Smooth muscle cell (in vitro differentiated cells): Measurements from ENCODE around the gene MSI2. TPM values are rescaled to one million over a fixed set of nuclear protein-coding genes. Genes with fewer than 3 reads are reported as not detected.

ENCODE experiments used
- DNase-seq: peaks from one replicate; lab custom pipeline; 2025; ENCODE audit not compliant: unreplicated experiment; lab: John Stamatoyannopoulos, UW
- H2AFZ ChIP-seq: fragments of 200-600 bp; sonication (generic); 2 replicates; pipeline ENCODE4 v1.6.0; 2016; ENCODE audit warnings: antibody characterized with exemption, low read depth, mild to moderate bottlenecking
- H3F3A ChIP-seq: fragments of 200-600 bp; sonication (generic); 2 replicates; pipeline ENCODE4 v1.6.0; 2017; ENCODE audit warnings: antibody characterized with exemption, low read depth
- H3K27ac ChIP-seq: fragments of 200-600 bp; sonication (generic); 2 replicates; pipeline ENCODE4 v1.5.1; 2016; ENCODE audit warnings: low read depth, mild to moderate bottlenecking
- H3K27me3 ChIP-seq: fragments of 200-600 bp; sonication (generic); 2 replicates; pipeline ENCODE4 v1.6.1; 2016; ENCODE audit warnings: low read depth, mild to moderate bottlenecking
- H3K36me3 ChIP-seq: fragments of 200-600 bp; sonication (generic); 2 replicates; pipeline ENCODE4 v1.5.1; 2016; ENCODE audit warnings: low read depth
- H3K4me1 ChIP-seq: fragments of 200-600 bp; sonication (generic); 2 replicates; pipeline ENCODE4 v1.5.1; 2016; ENCODE audit warnings: low read depth
- H3K4me2 ChIP-seq: fragments of 200-600 bp; sonication (generic); 2 replicates; pipeline ENCODE4 v1.6.0; 2016; ENCODE audit warnings: mild to moderate bottlenecking
- H3K4me3 ChIP-seq: fragments of 200-600 bp; sonication (generic); 2 replicates; pipeline ENCODE4 v1.5.1; 2016; ENCODE audit warnings: mild to moderate bottlenecking
- H3K79me2 ChIP-seq: fragments of 200-600 bp; sonication (generic); 2 replicates; pipeline ENCODE4 v1.6.0; 2016; ENCODE audit warnings: low read depth, mild to moderate bottlenecking
- H3K9ac ChIP-seq: fragments of 200-600 bp; sonication (generic); 2 replicates; pipeline ENCODE4 v1.6.0; 2016; ENCODE audit warnings: low read depth
- H3K9me3 ChIP-seq: fragments of 200-600 bp; sonication (generic); replicated peaks from 2 replicates; pipeline ENCODE4 v1.5.1; 2016; ENCODE audit warnings: low read depth
- H4K20me1 ChIP-seq: fragments of 200-600 bp; sonication (generic); 2 replicates; pipeline ENCODE4 v1.6.0; 2016; ENCODE audit warnings: low read depth
- CTCF ChIP-seq: fragments of 200-600 bp; sonication (generic); IDR thresholded peaks from 2 replicates; pipeline ENCODE4 v1.5.1; 2017; ENCODE audit warnings: borderline replicate concordance, mild to moderate bottlenecking, antibody characterized with exemption; ENCODE audit not compliant: insufficient read depth, poor library complexity, severe bottlenecking
- WGBS: methylation state at CpG from one replicate; pipeline ENCODE4 v1.1.7; 2016; ENCODE audit warnings: low lambda C conversion rate; 5-methylcytosine and 5-hydroxymethylcytosine counted together
- polyA plus RNA-seq: library from polyadenylated mRNA; unstranded; fragments of >200 nt; fragmentation: Nextera tagmentation; extraction: Ambion mirVana; gene quantifications from 2 replicates; pipeline ENCODE4 v1.2.1, GENCODE V29; 2016
- total RNA-seq: library from RNA; depleted of rRNA; stranded (reverse); fragments of >200 nt; gene quantifications from 2 replicates; pipeline ENCODE4 v1.2.3, GENCODE V29; 2014

The MSI2 gene
- total and polyA plus RNA-seq, 2 experiments from 2014 or later, result 5.7 to 36.5 TPM

- H3K9ac ChIP-seq, result no peak overlapping the region
- no peaks in the 10 kb centered on the region for H3K27me3 ChIP-seq
- H4K20me1 ChIP-seq, result no peaks in the 10 kb centered on the region
- no peak overlapping the region for H3K4me3 ChIP-seq
- H3K4me1 ChIP-seq, result peaks cover 50% of the 10 kb centered on the region
- peaks cover 3% of the 10 kb centered on the region for H3K79me2 ChIP-seq
- no peak for TF ChIP-seq CTCF
- no peak overlapping the region for H2AFZ ChIP-seq
- H3K36me3 ChIP-seq, result no peaks in the 10 kb centered on the region
- H3K4me2 ChIP-seq, result peak overlapping the region; percentile 6
- no peak for DNase-seq
- H3K9me3 ChIP-seq, result no peaks in the 10 kb centered on the region
- no peaks in the 10 kb centered on the region for H3F3A ChIP-seq
- WGBS, result 91% methylated on average over 5 of the region's 5 CpGs
- H3K27ac ChIP-seq, result no peak overlapping the region
Measured at GRCh38 chr17:57465610-57466009, 209.3 kb downstream of the MSI2 start.

GRCh38 chr17:57466017-57466471 is 209.7 kb downstream of the MSI2 start:
- Histone ChIP-seq H3K79me2 (peaks cover 3% of the 10 kb centered on the region), H3K36me3 (no peaks in the 10 kb centered on the region), H3K4me3 (no peak overlapping the region), H4K20me1 (no peaks in the 10 kb centered on the region), H3K9me3 (no peaks in the 10 kb centered on the region), H3K27ac (peak overlapping the region; percentile 26), H2AFZ (no peak overlapping the region), H3K4me1 (peaks cover 54% of the 10 kb centered on the region), H3K27me3 (no peaks in the 10 kb centered on the region), H3F3A (no peaks in the 10 kb centered on the region), H3K9ac (peak overlapping the region; percentile 33), H3K4me2 (peak overlapping the region; percentile 6)
- DNase-seq, result no peak
- 49% methylated on average over 10 of the region's 10 CpGs for WGBS
- TF ChIP-seq CTCF, result no peak

DNA sequence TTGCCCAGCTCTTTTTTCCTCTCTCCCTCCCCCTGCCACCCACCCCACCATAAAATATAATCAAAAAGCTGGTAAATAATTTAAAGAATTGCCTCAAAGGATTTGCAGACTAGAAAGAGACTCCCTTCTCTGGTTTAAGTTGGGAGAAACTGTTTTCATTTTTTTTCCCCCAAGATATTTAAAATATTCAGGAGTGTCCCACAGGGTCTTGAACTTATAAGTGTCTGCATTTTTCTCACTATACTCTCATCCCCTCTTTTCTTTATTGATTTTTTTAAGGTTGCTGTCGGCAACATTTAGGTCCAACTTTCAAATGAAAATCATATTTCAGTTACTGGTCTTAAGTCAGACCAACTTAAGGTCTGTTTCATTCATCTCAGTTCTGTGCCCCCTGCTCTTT is 210.2 kb downstream of the MSI2 start:
- DNase-seq, result no peak
- Histone ChIP-seq H3K4me3 (no peak overlapping the region), H3K9me3 (no peaks in the 10 kb centered on the region), H3K4me1 (peaks cover 57% of the 10 kb centered on the region), H3K9ac (no peak overlapping the region), H4K20me1 (no peaks in the 10 kb centered on the region), H3K36me3 (no peaks in the 10 kb centered on the region), H3K79me2 (peaks cover 3% of the 10 kb centered on the region), H3K27ac (peak overlapping the region; percentile 26), H3F3A (no peaks in the 10 kb centered on the region), H2AFZ (no peak overlapping the region), H3K27me3 (no peaks in the 10 kb centered on the region), H3K4me2 (peak overlapping the region; percentile 6)
- TF ChIP-seq CTCF, result no peak
- 78% methylated on average over 1 of the region's 1 CpG for WGBS

DNA sequence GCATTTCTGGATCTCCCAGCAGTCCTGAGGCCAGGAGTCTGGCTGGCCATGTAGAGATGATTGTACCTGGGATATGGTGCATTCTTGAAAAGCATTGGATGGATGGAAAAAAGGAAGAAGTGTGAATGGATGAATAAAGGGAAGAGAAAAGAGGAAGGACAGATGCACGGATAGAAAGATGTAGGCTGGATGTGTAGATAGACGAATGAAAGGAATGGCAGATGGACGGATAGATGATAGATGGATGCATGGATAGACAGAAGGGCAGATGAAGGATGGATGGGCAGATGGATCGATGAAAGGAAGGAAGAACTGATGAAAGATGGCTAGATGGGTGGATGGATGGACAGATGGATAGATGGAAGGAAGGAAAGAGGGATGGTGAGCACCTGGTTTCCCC is 210.9 kb downstream of the MSI2 start:
- no peaks in the 10 kb centered on the region for H4K20me1 ChIP-seq
- H3K27me3 ChIP-seq, result no peaks in the 10 kb centered on the region
- H3K9me3 ChIP-seq, result no peaks in the 10 kb centered on the region
- no peak overlapping the region for H3K4me3 ChIP-seq
- no peak overlapping the region for H3K9ac ChIP-seq
- H2AFZ ChIP-seq, result no peak overlapping the region
- H3K4me1 ChIP-seq, result peaks cover 64% of the 10 kb centered on the region
- no peaks in the 10 kb centered on the region for H3K36me3 ChIP-seq
- WGBS, result 100% methylated on average over 4 of the region's 4 CpGs
- no peak overlapping the region for H3K27ac ChIP-seq
- H3K4me2 ChIP-seq, result no peak overlapping the region
- TF ChIP-seq CTCF, result no peak
- no peak for DNase-seq
- peaks cover 3% of the 10 kb centered on the region for H3K79me2 ChIP-seq
- H3F3A ChIP-seq, result no peaks in the 10 kb centered on the region
